Measurements from ENCODE around the gene ELMO3. TPM values are rescaled to one million over a fixed set of nuclear protein-coding genes. Genes with fewer than 3 reads are reported as not detected.

The ELMO3 gene
- 0.06 and 0.83 TPM in 2 replicates for total RNA-seq

DNA sequence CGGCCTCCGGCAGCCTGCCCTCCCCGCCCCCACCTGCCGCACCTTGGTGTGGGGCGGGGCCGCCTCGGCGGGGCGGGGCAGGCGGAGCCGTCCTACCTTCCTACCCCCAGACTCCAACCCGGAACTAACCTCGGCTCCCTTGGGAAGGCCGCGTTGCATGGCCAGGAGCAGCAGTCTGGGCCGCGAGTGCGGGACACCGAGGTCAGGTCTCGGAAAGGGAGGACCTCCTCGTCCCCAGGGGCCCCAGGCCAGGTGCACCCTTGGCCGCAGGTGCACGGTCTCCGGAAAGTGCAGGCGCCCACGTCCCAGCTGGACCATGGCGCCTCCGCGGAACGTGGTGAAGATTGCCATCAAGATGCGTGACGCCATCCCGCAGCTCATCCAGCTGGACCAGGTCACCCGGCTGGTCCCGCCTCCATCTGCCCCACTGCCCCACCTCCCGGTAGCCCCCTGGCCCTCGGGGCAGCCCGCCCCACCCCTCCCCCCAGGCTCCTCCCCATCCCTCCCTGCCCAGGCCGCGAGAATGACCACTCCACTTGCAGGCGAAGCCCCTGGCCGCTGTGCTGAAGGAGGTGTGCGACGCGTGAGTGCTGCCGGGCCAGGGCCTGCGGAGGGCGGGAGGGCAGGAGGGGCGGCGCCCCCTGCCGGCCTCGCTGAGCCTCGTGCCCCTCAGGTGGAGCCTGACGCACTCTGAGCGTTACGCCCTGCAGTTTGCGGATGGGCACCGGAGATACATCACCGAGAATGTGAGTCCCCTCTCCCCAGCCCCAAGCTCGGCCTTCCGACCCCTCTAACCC, at the start of gene ELMO3:
Gene ELMO3, plus strand, starts transcription at position 121 of the 797 bp plus-strand sequence. Its CDS starts 196 bp downstream, at position 317.

DNA sequence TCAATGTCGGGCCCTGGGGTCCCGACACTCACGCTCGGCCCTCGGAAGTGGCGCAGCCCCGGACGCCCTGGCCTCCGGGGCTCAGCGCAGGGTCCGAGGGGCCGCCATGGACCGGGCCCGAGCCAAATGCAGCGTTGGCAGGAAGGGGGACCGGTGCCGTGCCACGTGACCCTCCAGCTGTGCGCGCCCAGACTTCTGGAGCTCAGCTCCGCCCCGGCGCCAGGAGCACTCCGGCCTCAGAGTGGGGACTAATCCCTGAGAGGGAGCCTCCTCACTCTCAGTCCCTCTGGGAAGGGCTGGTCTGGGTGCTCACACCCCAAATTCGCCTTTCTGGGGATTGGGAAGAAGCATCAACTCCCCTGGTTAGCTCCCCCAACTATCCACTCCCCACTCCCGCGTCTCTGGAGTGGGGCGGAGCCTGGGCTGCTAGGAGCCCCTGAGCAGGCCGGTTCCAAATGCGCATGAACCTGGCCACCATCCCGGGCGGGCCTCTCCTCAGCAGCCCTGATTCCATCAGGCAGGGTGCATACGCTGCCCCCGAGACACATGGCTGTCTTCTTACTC, 48.0 kb upstream of the ELMO3 start, which contains the start of gene B3GNT9:
Gene B3GNT9, minus strand, starts transcription at position 166 of the 564 bp plus-strand sequence. CDS start 513 bp downstream, outside the sequence.

DNA sequence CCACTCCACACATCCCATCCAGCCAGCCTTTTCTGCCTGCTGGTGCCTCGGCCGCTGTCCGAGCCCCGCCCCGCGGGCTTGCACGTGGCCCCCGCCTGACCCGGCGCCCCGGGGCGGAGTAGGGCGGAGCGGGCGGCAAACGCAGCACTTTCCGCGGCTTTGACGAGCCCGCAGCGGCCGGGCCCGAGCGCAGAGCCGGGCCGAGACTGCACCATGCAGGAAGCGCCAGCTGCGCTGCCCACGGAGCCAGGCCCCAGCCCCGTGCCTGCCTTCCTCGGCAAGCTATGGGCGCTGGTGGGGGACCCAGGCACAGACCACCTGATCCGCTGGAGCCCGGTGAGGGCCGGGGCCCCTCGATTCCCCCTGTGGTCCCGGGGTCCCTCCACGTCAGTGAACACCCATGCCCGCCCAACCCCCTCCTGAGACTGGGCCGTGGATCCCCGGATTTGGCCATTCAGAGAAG, 34.3 kb upstream of the ELMO3 start, which contains the start of gene HSF4:
Gene HSF4, plus strand, starts transcription at position 147 of the 463 bp plus-strand sequence. Its CDS starts 67 bp downstream, at position 214.

DNA sequence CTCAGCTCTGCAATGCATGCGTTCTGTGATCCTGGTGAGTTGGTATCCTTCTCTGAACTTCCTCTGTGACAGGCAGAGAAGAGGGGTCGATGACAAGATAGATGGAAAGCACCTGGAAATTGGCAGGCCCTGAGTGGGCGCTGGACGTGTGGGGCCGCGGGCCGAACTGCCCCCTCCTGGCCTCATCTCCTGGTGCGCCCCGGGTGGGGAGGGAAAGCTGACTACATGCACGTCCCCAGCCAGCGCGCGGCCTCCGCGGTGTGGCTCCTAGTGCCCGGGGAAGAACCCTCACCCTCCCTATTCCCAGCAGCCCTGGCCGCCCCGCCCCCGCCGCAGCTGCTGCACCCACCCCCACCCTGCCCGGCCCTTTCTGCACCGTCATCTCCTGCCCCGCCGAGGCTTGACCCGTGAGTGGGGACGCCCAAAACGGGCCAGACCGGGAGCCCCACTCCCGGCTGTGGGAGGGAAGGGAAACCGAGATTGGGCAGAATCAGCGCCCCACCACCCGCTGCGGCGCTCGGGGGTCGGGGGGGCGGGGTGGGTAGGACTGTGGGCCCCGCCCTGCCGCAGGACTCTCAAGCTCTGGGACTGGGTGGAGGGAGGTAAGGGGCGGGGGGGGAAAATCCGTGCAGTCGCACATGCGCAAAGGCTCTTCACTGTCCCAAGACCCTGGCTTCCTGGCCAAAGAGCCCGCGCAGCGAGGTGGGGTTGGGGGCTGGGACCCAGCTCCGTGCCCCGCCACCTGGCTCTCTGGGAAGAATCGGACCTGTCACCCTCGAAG, 28.6 kb upstream of the ELMO3 start, which contains the start of gene NOL3:
Gene NOL3, plus strand, starts transcription at position 371 of the 781 bp plus-strand sequence.

GRCh38 chr16:67183627-67184452, 15.1 kb upstream of the ELMO3 start, which contains the start of gene MATCAP1:
TSS of gene MATCAP1 (minus strand) at chr16:67183963. CDS start at chr16:67180610, 3,353 bp downstream.

DNA sequence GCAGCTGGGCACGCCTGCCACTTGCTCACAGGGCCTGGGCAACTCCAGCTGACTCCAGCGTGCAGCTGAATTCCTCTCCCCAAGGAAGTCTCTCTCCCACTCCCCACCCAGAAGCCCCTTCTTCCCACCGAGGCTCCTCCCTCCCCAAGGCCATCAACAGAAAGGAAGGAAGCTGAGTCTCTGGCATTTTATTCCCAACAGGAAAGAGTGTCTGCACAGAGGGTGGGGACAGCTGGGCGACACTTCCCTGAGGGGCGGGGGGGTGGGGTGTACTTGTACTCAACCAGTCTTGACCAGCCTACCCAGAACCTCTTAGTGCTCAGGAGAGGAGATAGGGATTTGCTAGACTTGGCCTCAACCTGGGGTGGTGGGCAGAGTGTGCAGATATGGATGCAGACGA, 8.9 kb upstream of the ELMO3 start, which contains the start of gene EXOC3L1:
Gene EXOC3L1, minus strand, starts transcription at position 96 of the 400 bp plus-strand sequence. CDS start 460 bp downstream, outside the sequence.

GRCh38 chr16:67191995-67192681, 6.8 kb upstream of the ELMO3 start, which contains the start of gene E2F4:
TSS of gene E2F4 (plus strand) at chr16:67192155. CDS start at chr16:67192228, 73 bp downstream.

GRCh38 chr16:67226804-67227566, 28.1 kb downstream of the ELMO3 start, which contains the start of gene TMEM208:
TSS of gene TMEM208 (plus strand) at chr16:67227130. CDS start at chr16:67227219, 89 bp downstream.

DNA sequence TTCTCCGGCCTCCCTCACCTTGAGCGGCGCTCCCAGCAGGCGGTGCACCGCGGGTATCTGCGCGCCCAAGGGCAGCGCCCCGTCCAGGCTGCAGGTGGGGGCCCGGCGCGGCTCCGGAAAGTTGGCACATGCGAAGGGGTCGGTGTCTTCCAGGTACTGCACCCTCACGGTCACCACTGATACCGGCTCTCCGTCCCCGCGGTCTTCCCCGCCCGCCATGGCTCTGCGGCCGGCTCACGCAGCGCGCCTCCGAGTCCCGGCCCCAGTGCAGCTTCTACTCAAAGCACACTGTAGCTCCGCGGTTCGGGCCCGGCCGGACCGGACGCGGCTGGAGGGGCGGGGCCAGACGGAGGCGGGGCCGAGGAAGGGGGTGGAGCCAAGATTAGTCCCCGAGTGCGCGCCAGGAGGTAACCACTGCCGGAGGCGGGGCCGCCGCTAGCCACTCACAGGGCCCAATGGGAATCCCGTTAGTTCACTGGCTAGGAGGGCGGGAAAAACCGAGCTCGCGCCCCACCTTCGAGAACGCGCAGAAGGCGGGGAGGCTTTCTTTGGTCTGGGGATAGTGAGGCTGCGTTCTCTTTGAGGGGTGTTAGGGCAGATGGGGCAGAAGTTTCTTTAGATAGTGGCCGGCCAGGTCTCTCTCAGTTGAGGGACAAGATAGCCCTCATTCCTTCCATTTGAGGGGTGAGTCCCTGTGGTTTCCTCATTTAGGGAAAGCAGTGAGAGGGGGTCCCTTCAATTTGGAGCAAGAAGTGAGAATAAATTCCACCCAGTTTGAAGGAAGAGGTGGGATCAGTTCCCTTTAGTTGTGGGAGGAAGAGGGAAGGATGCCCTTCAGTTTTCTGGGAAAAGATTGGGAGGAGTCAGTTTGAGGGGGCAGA, 48.5 kb downstream of the ELMO3 start, which contains the start of gene FHOD1:
Gene FHOD1, minus strand, starts transcription at position 290 of the 881 bp plus-strand sequence. Its CDS starts 71 bp downstream, at position 219.

GRCh38 chr16:67248401-67249177, 49.7 kb downstream of the ELMO3 start, which contains the start of gene SLC9A5:
TSS of gene SLC9A5 (plus strand) at chr16:67248979. CDS start at chr16:67249015, 36 bp downstream.

Other genes starting within 250 kb of the ELMO3 start
- not detected in 2 replicates for gene CES3, start 237.9 kb upstream of the ELMO3 start, total RNA-seq
- gene CES4A, start 210.5 kb upstream of the ELMO3 start, total RNA-seq = 2.2 and 4.4 TPM in 2 replicates
- gene CBFB, start 170.0 kb upstream of the ELMO3 start, total RNA-seq = 28.8 and 34.8 TPM in 2 replicates
- 9.5 and 15.7 TPM in 2 replicates for gene PHAF1, start 89.2 kb upstream of the ELMO3 start, total RNA-seq
- gene B3GNT9, start 48.1 kb upstream of the ELMO3 start, total RNA-seq = 59.2 and 71.5 TPM in 2 replicates
- gene TRADD, start 39.2 kb upstream of the ELMO3 start, total RNA-seq = 25.2 and 28.0 TPM in 2 replicates
- 17.1 and 20.8 TPM in 2 replicates for gene FBXL8, start 39.2 kb upstream of the ELMO3 start, total RNA-seq
- gene HSF4, start 34.4 kb upstream of the ELMO3 start, total RNA-seq = 5.3 and 7.7 TPM in 2 replicates
- gene NOL3, start 28.6 kb upstream of the ELMO3 start, total RNA-seq = 20.3 and 26.3 TPM in 2 replicates
- 8.7 and 16.3 TPM in 2 replicates for gene MATCAP1, start 15.2 kb upstream of the ELMO3 start, total RNA-seq
- gene EXOC3L1, start 9.0 kb upstream of the ELMO3 start, total RNA-seq = 0.69 and 1.3 TPM in 2 replicates
- gene E2F4, start 7.0 kb upstream of the ELMO3 start, total RNA-seq = 49.0 and 49.8 TPM in 2 replicates
- gene TMEM208, start 28.0 kb downstream of the ELMO3 start, total RNA-seq = 33.8 and 46.5 TPM in 2 replicates
- gene FHOD1, start 48.4 kb downstream of the ELMO3 start, total RNA-seq = 18.8 and 22.7 TPM in 2 replicates
- gene SLC9A5, start 49.8 kb downstream of the ELMO3 start, total RNA-seq = 0.05 and 0.56 TPM in 2 replicates
- 6.8 and 13.0 TPM in 2 replicates for gene PLEKHG4, start 80.4 kb downstream of the ELMO3 start, total RNA-seq
- gene KCTD19, start 127.6 kb downstream of the ELMO3 start, total RNA-seq = not detected in 2 replicates
- gene LRRC36, start 127.7 kb downstream of the ELMO3 start, total RNA-seq = not detected in 2 replicates
- gene TPPP3, start 194.4 kb downstream of the ELMO3 start, total RNA-seq = not detected in 2 replicates
- 8.8 and 11.4 TPM in 2 replicates for gene ZDHHC1, start 217.3 kb downstream of the ELMO3 start, total RNA-seq
- 0.93 and 2.0 TPM in 2 replicates for gene HSD11B2, start 232.0 kb downstream of the ELMO3 start, total RNA-seq